Measurements from ENCODE around the gene ANGPTL8.

- TF ChIP-seq CTCF (conservative IDR thresholded peaks at IDR 0.05; ENCODE audit: low read depth, low read length) (no peak), EZH2 (IDR thresholded peaks at IDR 0.05; ENCODE audit: borderline replicate concordance, low read depth, low read length, poor library complexity, severe bottlenecking) (no peak)
These were observed 48.1 kb upstream of the ANGPTL8 start for GRCh38 chr19:11191273-11191755.

Measured in A673 (cell line).